Measurements from ENCODE around the gene RNF212.

DNA sequence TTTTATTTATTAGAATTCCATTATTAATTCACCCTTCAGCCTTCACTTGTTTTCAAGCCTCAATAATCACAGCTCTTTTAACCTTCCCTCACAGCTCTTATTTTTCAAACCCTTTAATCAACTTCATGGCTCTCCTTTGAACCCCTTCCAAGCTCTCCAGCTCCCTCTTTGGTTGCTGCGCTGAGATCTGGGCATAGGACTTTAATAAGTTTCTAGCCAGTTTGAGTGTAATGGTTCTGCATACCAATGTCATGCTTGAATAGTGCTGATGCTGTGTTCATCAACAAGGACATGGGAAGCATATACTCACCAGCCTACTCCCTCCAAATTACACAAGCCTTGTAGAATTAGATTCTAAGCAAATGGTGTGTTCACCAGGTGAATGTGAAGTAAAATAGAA lies 3.5 kb upstream of the RNF212 start:
- TF ChIP-seq, protein P1, sequence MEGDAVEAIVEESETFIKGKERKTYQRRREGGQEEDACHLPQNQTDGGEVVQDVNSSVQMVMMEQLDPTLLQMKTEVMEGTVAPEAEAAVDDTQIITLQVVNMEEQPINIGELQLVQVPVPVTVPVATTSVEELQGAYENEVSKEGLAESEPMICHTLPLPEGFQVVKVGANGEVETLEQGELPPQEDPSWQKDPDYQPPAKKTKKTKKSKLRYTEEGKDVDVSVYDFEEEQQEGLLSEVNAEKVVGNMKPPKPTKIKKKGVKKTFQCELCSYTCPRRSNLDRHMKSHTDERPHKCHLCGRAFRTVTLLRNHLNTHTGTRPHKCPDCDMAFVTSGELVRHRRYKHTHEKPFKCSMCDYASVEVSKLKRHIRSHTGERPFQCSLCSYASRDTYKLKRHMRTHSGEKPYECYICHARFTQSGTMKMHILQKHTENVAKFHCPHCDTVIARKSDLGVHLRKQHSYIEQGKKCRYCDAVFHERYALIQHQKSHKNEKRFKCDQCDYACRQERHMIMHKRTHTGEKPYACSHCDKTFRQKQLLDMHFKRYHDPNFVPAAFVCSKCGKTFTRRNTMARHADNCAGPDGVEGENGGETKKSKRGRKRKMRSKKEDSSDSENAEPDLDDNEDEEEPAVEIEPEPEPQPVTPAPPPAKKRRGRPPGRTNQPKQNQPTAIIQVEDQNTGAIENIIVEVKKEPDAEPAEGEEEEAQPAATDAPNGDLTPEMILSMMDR (CRISPR knock-in tag; IDR thresholded peaks at IDR 0.05), result no peak
- TF ChIP-seq ZNF598 (CRISPR knock-in tag; IDR thresholded peaks at IDR 0.05; ENCODE audit: borderline replicate concordance), result no peak
- no peak for TF ChIP-seq ZNF670 (CRISPR knock-in tag; IDR thresholded peaks at IDR 0.05; ENCODE audit: borderline replicate concordance)
- no peak for TF ChIP-seq CHD2 (IDR thresholded peaks at IDR 0.05; ENCODE audit: low read depth, low read length)
- TF ChIP-seq EZH2 (conservative IDR thresholded peaks at IDR 0.05; ENCODE audit: low read depth, low read length), result no peak
- TF ChIP-seq KAT7 (CRISPR knock-in tag; IDR thresholded peaks at IDR 0.05; ENCODE audit: borderline replicate concordance), result no peak
- no peak for TF ChIP-seq FOXA3 (CRISPR knock-in tag; IDR thresholded peaks at IDR 0.05)
- no peak for TF ChIP-seq ATF1 (CRISPR knock-in tag; IDR thresholded peaks at IDR 0.05)
- no peak for TF ChIP-seq ZNF567 (CRISPR knock-in tag; IDR thresholded peaks at IDR 0.05; ENCODE audit: borderline replicate concordance)

Measured in HepG2 (cell line).